Stimulated activated CD4-positive, alpha-beta T cell treated with anti-CD3 and anti-CD28 coated beads, Interleukin-2, amount 100 ng/mL, for 24 hours (primary cell): Measurements from ENCODE around the gene TMEM40.
A peak's percentile ranks its signal among the peaks of the same experiment; 100 is the strongest.
"Not testable (repeated sequence)": the region's sequence is repeated elsewhere in the genome, so short reads cannot be mapped to it uniquely, and the experiment has no call there.

Experiments
- DNase-seq, 2 donors: peaks; one replicate each; pipeline ENCODE4 v3.0.0-alpha.2; 2020

The TMEM40 gene

GRCh38 chr3:12759097-12759679, at the start of gene TMEM40:
TSS of gene TMEM40 (minus strand) at chr3:12759259. CDS start at chr3:12749832, 9,427 bp downstream.
- no peak for DNase-seq

DNA sequence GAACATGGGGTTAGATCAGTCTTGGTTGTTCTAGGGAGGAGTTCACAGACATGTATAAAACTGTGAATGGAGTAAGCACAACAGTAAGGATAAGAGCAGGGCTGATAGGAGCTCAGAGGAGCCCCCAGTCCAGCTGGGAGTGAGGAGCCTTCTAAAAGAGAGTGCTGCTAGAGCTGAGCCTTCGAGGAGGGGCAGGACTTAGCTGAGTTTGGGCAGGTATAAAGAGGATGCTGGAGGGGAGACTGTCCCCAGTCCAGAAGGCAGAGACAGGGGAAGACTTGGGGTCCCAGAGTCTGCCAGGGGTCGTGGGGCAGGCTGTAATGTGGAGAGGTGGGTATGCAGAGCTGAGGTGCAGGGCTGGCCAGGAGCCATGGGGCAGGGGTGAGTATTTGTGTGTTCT, 49.5 kb upstream of the TMEM40 start:
- DNase-seq = no peak

DNA sequence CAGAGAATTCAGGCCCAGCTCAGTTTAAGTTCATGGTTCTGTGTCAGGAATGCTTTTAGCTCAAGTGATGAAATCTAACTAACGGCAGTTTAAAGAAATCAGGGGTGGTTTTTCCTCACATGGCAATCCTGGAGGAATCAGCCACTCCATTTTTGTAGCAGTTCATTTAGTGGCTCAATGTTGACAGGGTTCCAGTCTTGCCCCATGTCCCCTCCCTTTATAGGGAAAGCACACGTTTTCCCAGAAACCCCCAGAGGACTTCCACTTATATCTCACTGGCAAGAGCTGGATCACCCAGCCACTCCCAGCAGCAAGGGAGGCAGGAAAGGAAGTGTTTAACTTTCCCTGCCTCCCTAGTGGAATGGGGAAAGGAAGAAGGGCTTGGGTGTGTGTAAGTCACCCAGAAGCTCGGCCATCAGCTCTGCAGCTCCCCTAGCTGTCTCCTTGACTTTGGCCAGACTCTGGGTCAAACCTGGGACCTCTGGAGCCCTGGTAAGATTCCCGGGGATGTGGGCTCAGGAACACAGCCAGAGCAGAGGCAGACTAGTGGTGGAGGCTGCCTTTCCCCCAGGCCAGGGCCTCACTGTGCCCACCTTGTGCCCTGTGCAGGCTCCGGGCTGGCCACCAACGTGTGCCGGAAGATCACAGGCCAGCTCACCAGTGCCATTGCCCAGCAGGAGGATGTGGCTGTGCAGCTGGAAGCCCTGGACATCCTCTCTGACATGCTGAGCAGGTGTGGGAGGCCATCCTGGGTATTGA, 48.7 kb upstream of the TMEM40 start:
- no peak for DNase-seq

- DNase-seq = no peak
Measured at GRCh38 chr3:12807066-12807465, 48.0 kb upstream of the TMEM40 start.

- DNase-seq = no peak
Measured at GRCh38 chr3:12803371-12803770, 44.3 kb upstream of the TMEM40 start.

DNA sequence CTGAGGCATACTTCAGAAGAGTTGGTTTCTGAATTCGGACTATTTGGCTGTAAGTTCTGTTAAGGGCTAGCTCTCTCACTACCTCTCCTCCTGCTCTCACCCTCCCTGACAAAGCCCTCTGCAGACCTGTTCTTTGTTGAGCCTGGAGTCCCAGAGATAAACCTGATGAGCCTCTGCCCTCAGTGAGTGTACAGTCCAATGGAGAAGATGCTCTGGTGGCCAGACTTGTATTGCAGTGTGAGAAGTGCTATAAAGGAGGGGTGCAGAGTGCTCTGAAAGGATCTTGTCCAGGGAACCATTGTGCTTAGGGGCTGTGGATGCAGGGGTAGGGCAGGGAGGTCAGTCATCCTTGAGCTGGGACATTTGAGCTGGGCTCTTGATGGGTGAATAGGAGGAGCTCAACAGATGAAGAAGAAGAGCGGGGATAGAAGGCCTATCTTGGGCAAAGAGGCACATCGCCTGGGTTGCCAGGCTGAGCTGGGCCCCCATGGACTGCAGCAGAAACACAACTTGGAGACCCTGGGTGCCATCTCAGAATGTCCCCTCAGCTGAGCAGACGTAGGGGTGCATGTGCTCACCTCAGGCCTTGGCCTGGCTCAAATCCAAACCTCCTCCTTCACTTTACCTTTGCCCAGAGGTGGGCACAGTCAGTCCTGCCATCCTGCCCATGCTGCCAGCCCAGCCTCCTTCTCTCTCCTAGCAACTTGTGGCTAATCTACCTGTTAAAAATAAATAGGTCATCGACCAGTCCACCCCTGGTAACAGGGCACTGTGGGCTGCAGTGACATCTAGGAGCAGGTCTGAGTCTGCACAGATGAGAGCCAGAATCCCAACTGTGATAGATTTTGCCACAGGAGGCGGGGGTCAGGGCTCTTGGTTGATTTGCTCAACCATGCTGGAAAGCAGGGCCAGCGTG, 40.7 kb upstream of the TMEM40 start:
- DNase-seq = no peak

DNA sequence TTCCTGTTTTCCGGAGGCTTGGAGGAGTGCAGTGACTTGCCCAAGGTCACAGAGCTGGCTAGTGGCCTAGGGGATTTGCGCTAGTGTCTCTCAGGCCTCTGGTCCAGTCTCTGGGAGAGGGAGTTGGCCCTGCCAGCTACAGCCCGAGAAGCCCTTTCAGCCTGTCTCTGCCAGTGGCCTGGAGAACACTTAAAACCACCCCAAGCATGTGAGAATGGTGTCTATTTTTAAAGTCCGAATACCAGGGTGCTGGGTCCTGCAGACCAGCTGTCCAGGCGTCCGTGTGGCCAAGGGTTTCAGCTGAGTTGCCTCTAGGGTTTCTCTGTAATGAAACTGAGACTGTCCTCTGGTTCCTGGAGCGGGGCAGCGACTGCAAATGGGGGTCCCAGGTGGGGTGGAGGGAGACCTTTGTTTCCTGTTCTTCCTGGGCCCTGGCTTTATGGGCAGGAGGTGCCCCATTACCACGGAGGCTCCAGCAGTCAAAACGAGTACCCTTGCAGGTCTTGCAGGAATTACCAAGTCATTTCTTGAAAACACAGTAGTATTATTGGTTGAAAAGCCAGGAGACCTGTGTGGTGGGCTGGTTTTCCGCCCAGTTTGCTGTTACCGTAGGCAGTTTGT, 39.6 kb upstream of the TMEM40 start:
- no peak for DNase-seq

DNA sequence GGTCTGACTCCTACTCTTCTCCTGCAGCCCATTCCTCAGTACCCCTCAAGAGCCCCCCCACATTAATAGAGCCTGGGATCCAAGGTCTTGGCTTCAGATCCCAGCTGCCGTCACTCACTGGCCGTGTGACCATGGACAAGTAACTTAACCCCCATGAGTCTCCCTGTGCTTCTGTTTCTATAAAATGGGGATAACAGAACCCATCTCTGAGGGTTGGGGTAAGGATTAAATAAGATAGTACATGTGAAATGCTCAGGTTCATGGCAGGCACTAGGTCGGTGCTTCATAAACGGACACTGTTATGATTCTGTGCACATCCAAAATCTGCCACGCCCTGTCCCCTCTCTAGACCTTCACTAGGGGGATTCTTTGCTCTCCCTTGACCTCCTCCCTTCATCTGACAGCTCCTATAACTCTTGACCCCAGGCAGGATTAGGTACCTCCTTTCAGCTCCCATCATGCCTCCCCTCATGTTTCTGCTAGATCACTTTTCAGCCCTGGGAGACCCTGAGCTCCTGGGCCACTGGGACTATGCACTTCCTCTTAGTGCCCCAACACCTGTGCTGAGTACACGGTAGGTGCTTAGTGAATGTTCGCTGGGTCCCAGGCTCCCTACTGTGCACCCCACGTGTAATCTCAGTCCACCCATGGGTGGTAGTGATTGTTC, 39.0 kb upstream of the TMEM40 start:
- no peak for DNase-seq

DNA sequence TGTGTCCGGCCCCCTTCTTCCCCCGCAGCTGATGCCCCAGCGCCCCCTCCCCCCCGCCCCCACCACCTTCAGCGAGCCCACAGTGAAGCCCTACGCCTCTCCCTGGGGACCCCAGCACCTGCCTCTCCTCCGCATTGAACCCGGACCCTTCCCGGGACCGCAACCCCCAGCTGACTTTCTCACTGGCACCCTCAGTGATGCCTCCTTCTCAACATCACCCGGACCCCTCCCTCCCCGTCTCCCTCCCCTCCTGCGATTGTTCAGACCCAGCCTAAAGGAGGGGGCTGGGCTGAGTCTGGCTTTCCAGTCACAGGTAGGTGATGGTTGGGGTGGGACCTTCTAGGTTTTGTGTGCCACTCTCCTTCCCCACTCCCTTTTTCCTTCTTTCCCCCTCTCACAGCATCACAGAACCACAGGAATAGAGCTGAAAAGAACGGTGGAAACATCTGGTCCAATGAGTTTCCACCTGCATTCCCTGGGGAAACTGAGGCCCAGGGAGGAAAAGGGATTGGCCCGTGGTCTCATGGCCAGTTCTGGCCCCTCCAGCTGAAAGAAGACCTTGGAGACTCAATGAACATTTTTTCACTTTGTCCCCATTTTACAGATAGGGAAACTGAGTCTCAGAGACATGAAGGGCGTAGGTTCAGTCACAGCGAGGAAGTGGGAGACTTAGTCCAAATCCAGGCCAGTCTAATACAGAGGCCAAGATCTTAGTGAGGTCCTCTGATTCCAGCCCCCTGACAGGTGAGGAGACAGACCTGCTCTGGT, 38.2 kb upstream of the TMEM40 start:
- no peak for DNase-seq

- peak; percentile 43 to 53 for DNase-seq
Measured at GRCh38 chr3:12796171-12797123, 37.4 kb upstream of the TMEM40 start, which contains the start of gene CAND2. TSS of gene CAND2 (plus strand) at chr3:12796680. CDS start at chr3:12796721, 41 bp downstream.

GRCh38 chr3:12793701-12794100, 34.6 kb upstream of the TMEM40 start:
- no peak for DNase-seq

- no peak for DNase-seq
Measured at GRCh38 chr3:12791430-12791829, 32.4 kb upstream of the TMEM40 start.

- DNase-seq = not testable (repeated sequence)
Measured at GRCh38 chr3:12787967-12788690, 29.1 kb upstream of the TMEM40 start.

DNA sequence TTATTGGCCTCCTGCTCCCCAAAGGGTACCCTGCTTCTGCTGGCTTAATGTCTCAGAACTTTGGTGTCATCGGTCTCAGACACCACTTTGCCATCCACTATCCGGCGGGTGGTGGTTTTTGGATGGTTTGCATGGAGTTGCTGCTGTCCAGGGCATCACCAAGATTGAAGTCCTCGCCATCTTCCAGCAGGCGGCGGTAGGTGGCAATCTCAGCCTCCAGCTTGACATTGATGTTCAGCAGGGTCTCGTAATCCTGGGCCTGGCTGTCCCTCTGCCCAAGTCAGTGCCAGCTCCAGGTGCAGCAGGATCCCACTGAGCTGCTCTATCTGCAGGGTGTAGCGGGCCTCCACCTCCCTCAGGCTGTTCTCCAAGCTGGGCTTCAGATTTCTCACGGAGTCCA, 28.3 kb upstream of the TMEM40 start:
- peak; percentile 63 to 71 for DNase-seq

GRCh38 chr3:12785096-12785495, 26.0 kb upstream of the TMEM40 start:
- no peak for DNase-seq

GRCh38 chr3:12782172-12782815, 23.2 kb upstream of the TMEM40 start:
- no peak for DNase-seq

DNA sequence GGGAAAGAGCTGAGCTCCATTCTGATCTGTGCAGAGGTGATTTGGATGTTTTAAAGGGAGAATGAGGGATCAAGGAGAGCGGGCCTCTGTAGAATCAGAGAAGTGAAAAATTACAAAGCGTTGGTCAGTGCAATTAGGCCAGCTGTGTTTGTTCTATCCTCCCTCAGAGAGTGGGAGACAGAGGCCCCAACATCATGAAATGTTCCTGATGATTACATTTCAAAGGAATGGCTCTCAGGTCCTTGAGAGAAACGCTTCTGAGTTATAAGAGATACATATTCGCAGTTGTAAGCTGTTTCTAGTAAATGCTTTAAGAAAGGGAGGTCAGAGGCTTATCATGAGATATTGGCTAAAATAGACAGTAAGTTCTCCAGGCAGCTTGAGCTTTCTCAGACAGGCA, 21.7 kb upstream of the TMEM40 start:
- DNase-seq = no peak

DNA sequence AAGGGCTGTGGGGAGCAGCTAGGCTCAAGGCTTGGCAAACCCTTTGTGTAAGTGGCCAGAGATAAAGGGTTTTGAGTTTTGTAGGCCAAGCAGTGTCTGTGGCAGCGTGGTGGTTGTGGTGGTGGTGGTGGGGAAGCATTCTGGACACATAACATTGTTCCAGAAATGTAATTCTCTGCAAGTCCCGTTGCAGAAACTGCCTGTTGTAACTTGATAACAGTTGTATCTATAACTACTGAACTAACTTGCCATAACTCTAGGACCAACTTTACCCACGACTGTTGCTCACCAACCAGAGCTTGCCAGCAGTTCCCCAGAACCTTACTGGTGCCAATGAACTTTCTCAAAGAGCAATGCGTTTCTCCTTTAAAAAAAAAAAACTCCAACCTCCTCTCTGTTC, 18.1 kb upstream of the TMEM40 start:
- DNase-seq = no peak

- not testable (repeated sequence) for DNase-seq
Measured at GRCh38 chr3:12775970-12776369, 16.9 kb upstream of the TMEM40 start.
